HepG2 (cell line): ENCODE results near the gene C2orf81. TPM values are rescaled to one million over a fixed set of nuclear protein-coding genes. Genes with fewer than 3 reads are reported as not detected.

Experiments used
- ADNP ChIP-seq: sonication (generic); formaldehyde crosslinking; IDR thresholded peaks from 2 replicates; pipeline ENCODE4 v1.4.0; 2020; ENCODE audit warnings: missing genetic modification reagents
- ARID2 ChIP-seq: sonication (generic); formaldehyde crosslinking; IDR thresholded peaks from 2 replicates; pipeline ENCODE4 v1.8.1; 2022; ENCODE audit warnings: mild to moderate bottlenecking, missing genetic modification reagents, borderline replicate concordance
- BRD4 ChIP-seq: sonication (generic); formaldehyde crosslinking; IDR thresholded peaks from 2 replicates; pipeline ENCODE4 v1.4.0; 2020; ENCODE audit warnings: missing genetic modification reagents
- GPBP1L1 ChIP-seq: sonication (generic); formaldehyde crosslinking; IDR thresholded peaks from 2 replicates; pipeline ENCODE4 v1.5.0; 2020; ENCODE audit warnings: mild to moderate bottlenecking, missing genetic modification reagents
- HNF4A ChIP-seq: sonication (generic); formaldehyde crosslinking; IDR thresholded peaks from 2 replicates; pipeline ENCODE4 v1.4.0; 2020; ENCODE audit warnings: missing genetic modification reagents
- NAIF1 ChIP-seq: sonication (generic); formaldehyde crosslinking; IDR thresholded peaks from 2 replicates; pipeline ENCODE4 v1.5.0; 2020; ENCODE audit warnings: mild to moderate bottlenecking, missing genetic modification reagents, borderline replicate concordance
- NR3C1 ChIP-seq: sonication (generic); formaldehyde crosslinking; IDR thresholded peaks from 2 replicates; pipeline ENCODE4 v1.4.0; 2020; ENCODE audit warnings: missing genetic modification reagents
- NRL ChIP-seq: sonication (generic); formaldehyde crosslinking; IDR thresholded peaks from 2 replicates; pipeline ENCODE4 v1.5.0; 2020; ENCODE audit warnings: missing genetic modification reagents, mild to moderate bottlenecking, moderate library complexity, borderline replicate concordance
- RAD51 ChIP-seq: fragments of 450-650 bp; IDR thresholded peaks from 2 replicates; pipeline ENCODE4 v1.6.1; 2016; ENCODE audit warnings: borderline replicate concordance
- SIN3B ChIP-seq: fragments of 150-350 bp; IDR thresholded peaks from 2 replicates; pipeline ENCODE4 v1.6.1; 2014; ENCODE audit warnings: low read length
- ZBTB10 ChIP-seq: sonication (generic); formaldehyde crosslinking; IDR thresholded peaks from 2 replicates; pipeline ENCODE4 v1.4.0; 2020; ENCODE audit warnings: missing genetic modification reagents, borderline replicate concordance
- ZNF251 ChIP-seq: sonication (generic); formaldehyde crosslinking; IDR thresholded peaks from 2 replicates; pipeline ENCODE4 v1.9.0; 2021; ENCODE audit warnings: mild to moderate bottlenecking, missing genetic modification reagents
- polyA plus RNA-seq, 8 experiments: library from polyadenylated mRNA; depleted of rRNA in 3 of 8; stranded (reverse) in 7 of 8; unstranded in 1 of 8; fragments of >200 nt; fragmentation: Illumina TruSeq in 4 of 8; extraction: Trizol in 4 of 8; gene quantifications; 2 replicates each; pipeline versions ENCODE4 v1.2.1 to v1.2.3, GENCODE V29; 2011 to 2016; ENCODE audit warnings: low read depth in 4 of 8, missing spikeins in 1 of 8, mixed read lengths in 1 of 8; ENCODE audit not compliant: insufficient read depth in 1 of 8
- total RNA-seq, 5 experiments: library from RNA; depleted of rRNA; stranded (reverse); fragments of >200 nt; fragmentation: Illumina TruSeq; extraction: Trizol; gene quantifications; 2 replicates each; pipeline ENCODE4 v1.2.3, GENCODE V29; 2016; ENCODE audit warnings: low read depth in 1 of 5
- TF ChIP-seq, protein P1 (sequence below): IDR thresholded peaks from 2 replicates; pipeline ENCODE4 v1.6.1; 2016
- TF ChIP-seq, protein P2 (sequence below): sonication (generic); formaldehyde crosslinking; IDR thresholded peaks from 2 replicates; pipeline ENCODE4 v1.5.0; 2020; ENCODE audit warnings: mild to moderate bottlenecking, missing genetic modification reagents, moderate library complexity
- TF ChIP-seq, protein P3 (sequence below): sonication (generic); formaldehyde crosslinking; IDR thresholded peaks from 2 replicates; pipeline ENCODE4 v1.8.0; 2022; ENCODE audit warnings: mild to moderate bottlenecking, missing genetic modification reagents, moderate library complexity
- TF ChIP-seq, protein P4 (sequence below), 2 experiments: sonication (generic) in 1 of 2; formaldehyde crosslinking in 1 of 2; IDR thresholded peaks; 2 replicates each; pipeline versions ENCODE4 v1.4.0 to v1.6.1; 2016 to 2020; ENCODE audit warnings: borderline replicate concordance in 1 of 2, low read depth in 1 of 2, mild to moderate bottlenecking in 1 of 2, missing genetic modification reagents in 1 of 2

C2orf81 gene
- total and polyA plus RNA-seq, 2 of the 13 experiments (the other 11 are each of a cell fraction or from before 2014, with no cell fraction given), result 0.15 to 0.17 TPM

DNA sequence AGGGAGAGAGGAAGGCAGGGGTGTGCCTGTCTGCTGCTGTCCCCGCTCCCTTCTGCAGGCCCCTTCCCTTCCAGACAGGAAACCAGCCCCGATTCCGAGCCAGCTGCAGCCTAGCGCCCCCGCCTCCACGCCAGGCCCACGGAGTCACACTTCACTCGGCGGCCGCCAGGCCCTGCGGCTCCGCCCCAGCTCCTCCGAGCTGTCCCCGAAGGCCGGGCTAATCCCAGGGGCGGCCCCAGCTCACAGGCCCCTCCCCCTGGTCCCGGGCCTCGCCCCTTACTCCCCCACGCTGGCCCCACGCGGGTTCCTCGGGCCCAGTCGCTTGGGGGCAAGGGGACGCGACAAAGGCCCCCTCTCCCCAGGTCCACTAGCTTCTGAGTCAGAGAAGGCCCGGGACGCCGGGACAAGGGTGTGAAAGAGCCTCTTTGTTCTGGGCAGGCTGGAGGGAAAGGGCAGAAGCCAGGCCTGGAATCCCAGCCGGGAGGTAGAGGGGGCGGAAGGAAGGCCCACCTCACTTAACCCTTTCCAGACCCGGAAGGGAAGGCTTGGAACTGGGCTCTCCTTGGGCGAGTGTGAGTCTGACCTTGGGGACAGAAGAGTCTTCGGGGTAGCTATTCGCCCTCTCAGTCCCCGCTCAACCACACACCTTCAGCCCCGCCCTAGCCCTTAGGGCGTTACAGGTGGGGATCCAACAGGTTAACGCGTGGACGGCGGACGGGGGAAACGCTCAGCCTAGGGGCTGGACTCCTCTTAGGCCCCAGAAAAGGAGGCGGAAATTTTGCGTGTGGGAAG, 19.2 kb upstream of the C2orf81 start (continued):
- TF ChIP-seq, protein P1, sequence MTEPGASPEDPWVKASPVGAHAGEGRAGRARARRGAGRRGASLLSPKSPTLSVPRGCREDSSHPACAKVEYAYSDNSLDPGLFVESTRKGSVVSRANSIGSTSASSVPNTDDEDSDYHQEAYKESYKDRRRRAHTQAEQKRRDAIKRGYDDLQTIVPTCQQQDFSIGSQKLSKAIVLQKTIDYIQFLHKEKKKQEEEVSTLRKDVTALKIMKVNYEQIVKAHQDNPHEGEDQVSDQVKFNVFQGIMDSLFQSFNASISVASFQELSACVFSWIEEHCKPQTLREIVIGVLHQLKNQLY (CRISPR knock-in tag), result peak; percentile 51; the same call in 1 of the 2 replicates
- peak; percentile 77 for TF ChIP-seq ZBTB10
- TF ChIP-seq NR3C1 (CRISPR knock-in tag), result no peak
- TF ChIP-seq NAIF1, result peak; percentile 73; the same call in 1 of the 2 replicates
- no peak; the same call in 1 of the 2 replicates for TF ChIP-seq SIN3B
- TF ChIP-seq GPBP1L1 (CRISPR knock-in tag), result no peak
- peak; percentile 86; the same call in 1 of the 2 replicates for TF ChIP-seq ZNF251 (CRISPR knock-in tag)
- peak; percentile 58; the same call in 1 of the 2 replicates for TF ChIP-seq BRD4
- peak; percentile 22; the same call in 1 of the 2 replicates for TF ChIP-seq ARID2 (CRISPR knock-in tag)
- TF ChIP-seq, protein P2, sequence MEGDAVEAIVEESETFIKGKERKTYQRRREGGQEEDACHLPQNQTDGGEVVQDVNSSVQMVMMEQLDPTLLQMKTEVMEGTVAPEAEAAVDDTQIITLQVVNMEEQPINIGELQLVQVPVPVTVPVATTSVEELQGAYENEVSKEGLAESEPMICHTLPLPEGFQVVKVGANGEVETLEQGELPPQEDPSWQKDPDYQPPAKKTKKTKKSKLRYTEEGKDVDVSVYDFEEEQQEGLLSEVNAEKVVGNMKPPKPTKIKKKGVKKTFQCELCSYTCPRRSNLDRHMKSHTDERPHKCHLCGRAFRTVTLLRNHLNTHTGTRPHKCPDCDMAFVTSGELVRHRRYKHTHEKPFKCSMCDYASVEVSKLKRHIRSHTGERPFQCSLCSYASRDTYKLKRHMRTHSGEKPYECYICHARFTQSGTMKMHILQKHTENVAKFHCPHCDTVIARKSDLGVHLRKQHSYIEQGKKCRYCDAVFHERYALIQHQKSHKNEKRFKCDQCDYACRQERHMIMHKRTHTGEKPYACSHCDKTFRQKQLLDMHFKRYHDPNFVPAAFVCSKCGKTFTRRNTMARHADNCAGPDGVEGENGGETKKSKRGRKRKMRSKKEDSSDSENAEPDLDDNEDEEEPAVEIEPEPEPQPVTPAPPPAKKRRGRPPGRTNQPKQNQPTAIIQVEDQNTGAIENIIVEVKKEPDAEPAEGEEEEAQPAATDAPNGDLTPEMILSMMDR (CRISPR knock-in tag), result peak; percentile 71
- TF ChIP-seq NRL, result peak; percentile 78
- no peak for TF ChIP-seq RAD51
- TF ChIP-seq, protein P3, sequence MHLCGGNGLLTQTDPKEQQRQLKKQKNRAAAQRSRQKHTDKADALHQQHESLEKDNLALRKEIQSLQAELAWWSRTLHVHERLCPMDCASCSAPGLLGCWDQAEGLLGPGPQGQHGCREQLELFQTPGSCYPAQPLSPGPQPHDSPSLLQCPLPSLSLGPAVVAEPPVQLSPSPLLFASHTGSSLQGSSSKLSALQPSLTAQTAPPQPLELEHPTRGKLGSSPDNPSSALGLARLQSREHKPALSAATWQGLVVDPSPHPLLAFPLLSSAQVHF (CRISPR knock-in tag), result peak; percentile 76
- TF ChIP-seq HNF4A (CRISPR knock-in tag), result no peak; the same call in 1 of the 2 replicates
- no peak for TF ChIP-seq ADNP
- TF ChIP-seq, protein P4, sequence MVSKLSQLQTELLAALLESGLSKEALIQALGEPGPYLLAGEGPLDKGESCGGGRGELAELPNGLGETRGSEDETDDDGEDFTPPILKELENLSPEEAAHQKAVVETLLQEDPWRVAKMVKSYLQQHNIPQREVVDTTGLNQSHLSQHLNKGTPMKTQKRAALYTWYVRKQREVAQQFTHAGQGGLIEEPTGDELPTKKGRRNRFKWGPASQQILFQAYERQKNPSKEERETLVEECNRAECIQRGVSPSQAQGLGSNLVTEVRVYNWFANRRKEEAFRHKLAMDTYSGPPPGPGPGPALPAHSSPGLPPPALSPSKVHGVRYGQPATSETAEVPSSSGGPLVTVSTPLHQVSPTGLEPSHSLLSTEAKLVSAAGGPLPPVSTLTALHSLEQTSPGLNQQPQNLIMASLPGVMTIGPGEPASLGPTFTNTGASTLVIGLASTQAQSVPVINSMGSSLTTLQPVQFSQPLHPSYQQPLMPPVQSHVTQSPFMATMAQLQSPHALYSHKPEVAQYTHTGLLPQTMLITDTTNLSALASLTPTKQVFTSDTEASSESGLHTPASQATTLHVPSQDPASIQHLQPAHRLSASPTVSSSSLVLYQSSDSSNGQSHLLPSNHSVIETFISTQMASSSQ (IDR thresholded peaks at IDR 0.05; ENCODE audit: low read depth), result 0 out of 2 replicates have a peak, but pooled peaks have one; percentile 24
- TF ChIP-seq, protein P4 (CRISPR knock-in tag; IDR thresholded peaks at IDR 0.05; ENCODE audit: borderline replicate concordance), result peak; percentile 82; the same call in 1 of the 2 replicates
